Measurements from ENCODE around the gene SBK2. TPM values are rescaled to one million over a fixed set of nuclear protein-coding genes. Genes with fewer than 3 reads are reported as not detected.

SBK2 gene
- total and polyA plus RNA-seq, 9 of the 15 experiments (the other 6 are each of a cell fraction or from before 2014, with no cell fraction given): not detected

- Histone ChIP-seq H3K9me3 (replicated peaks; ENCODE audit: control insufficient read depth, insufficient read depth, low read depth, low read length) (no peaks in the 10 kb centered on the region), H3K36me3 (ENCODE audit: control insufficient read depth, insufficient read depth, low read length) (no peaks in the 10 kb centered on the region), H3K4me2 (ENCODE audit: insufficient read depth, low read length) (no peak overlapping the region), H3K27ac (ENCODE audit: extremely low read depth, low read depth, low read length) (no peak overlapping the region), H3K9ac (ENCODE audit: insufficient read depth in 1 of 2, low read depth in 2 of 2, low read length in 2 of 2) (no peak overlapping the region), H3K4me3 (no peak overlapping the region), H3K27me3 (ENCODE audit: control insufficient read depth in 2 of 2, insufficient read depth in 2 of 2, low read length in 2 of 2) (no peaks in the 10 kb centered on the region), H3K4me1 (replicated peaks in 1 of 2; ENCODE audit: control insufficient read depth in 2 of 2, insufficient read depth in 2 of 2, low read length in 2 of 2) (peaks cover 0 to 40% of the 10 kb centered on the region in 2 experiments; a peak in 2 of 5 replicates), H2AFZ (ENCODE audit: low read depth, low read length) (no peak overlapping the region), H4K20me1 (replicated peaks; ENCODE audit: control insufficient read depth, insufficient read depth, low read length) (no peaks in the 10 kb centered on the region), H3K79me2 (ENCODE audit: control insufficient read depth, insufficient read depth, low read length) (no peaks in the 10 kb centered on the region), H3K9me1 (ENCODE audit: control insufficient read depth, insufficient read depth, low read length) (no peaks in the 10 kb centered on the region)
- BruUV-seq (replicated peaks): no TSS peak
- FAIRE-seq (no peak), DNase-seq (ENCODE audit: extremely low read depth in 1 of 4, low spot score in 3 of 4) (peak in 1 of 4 experiments; percentile 27), ATAC-seq (no peak)
- TF ChIP-seq SRSF9 (IDR thresholded peaks at IDR 0.05; ENCODE audit: borderline replicate concordance, low read depth, low read length) (no peak), EGR1 (conservative IDR thresholded peaks at IDR 0.05) (peak; percentile 36), ETS1 (conservative IDR thresholded peaks at IDR 0.05; ENCODE audit: control insufficient read depth, low read depth, low read length) (no peak)
- ChIA-PET POLR2A (no interaction called here), CTCF (ENCODE audit: low intra/inter-chr PET ratio) (interaction anchor here (0.8 kb wide), 1 partner anchor 20 kb away, joined by 3 read pairs; no protein-coding TSS in a partner anchor)
- 25% methylated on average over 7 of the region's 11 CpGs for WGBS (ENCODE audit: insufficient coverage, low coverage, missing lambda C conversion rate)
- in situ Hi-C loops (cut with MboI): no loop called here
- intact Hi-C loops (cut with micrococcal nuclease): no loop called here
Measured at GRCh38 chr19:55536366-55536765, 567 bp downstream of the SBK2 start.

GRCh38 chr19:55535965-55536350 is 975 bp downstream of the SBK2 start:
- WGBS (ENCODE audit: insufficient coverage, low coverage, missing lambda C conversion rate): 60% methylated on average over 21 of the region's 22 CpGs
- H3K4me3 ChIP-seq: no peak overlapping the region
- FAIRE-seq: no peak
- ChIA-PET POLR2A (interaction anchor here (0.8 kb wide), 1 partner anchor 38 kb away, joined by 3 read pairs; no protein-coding TSS in a partner anchor), CTCF (ENCODE audit: low intra/inter-chr PET ratio) (interaction anchor here (0.8 kb wide), 1 partner anchor 19 kb away, joined by 3 read pairs; no protein-coding TSS in a partner anchor)
- peak overlapping the region in 1 of 2 experiments; percentile 22; a peak in 1 of 4 replicates for H3K9ac ChIP-seq (ENCODE audit: insufficient read depth in 1 of 2, low read depth in 2 of 2, low read length in 2 of 2)
- in situ Hi-C loops (cut with MboI) (no loop called here), intact Hi-C loops (cut with micrococcal nuclease) (no loop called here)
- no peak overlapping the region for H2AFZ ChIP-seq (ENCODE audit: low read depth, low read length)
- H3K27me3 ChIP-seq (ENCODE audit: control insufficient read depth in 2 of 2, insufficient read depth in 2 of 2, low read length in 2 of 2): no peaks in the 10 kb centered on the region
- no peak overlapping the region for H3K27ac ChIP-seq (ENCODE audit: extremely low read depth, low read depth, low read length)
- no peak for DNase-seq (ENCODE audit: extremely low read depth in 1 of 4, low spot score in 3 of 4)
- no peaks in the 10 kb centered on the region for H3K9me3 ChIP-seq (replicated peaks; ENCODE audit: control insufficient read depth, insufficient read depth, low read depth, low read length)
- no peak overlapping the region for H3K4me2 ChIP-seq (ENCODE audit: insufficient read depth, low read length)
- BruUV-seq (replicated peaks): no TSS peak
- H3K9me1 ChIP-seq (ENCODE audit: control insufficient read depth, insufficient read depth, low read length): no peaks in the 10 kb centered on the region
- H3K36me3 ChIP-seq (ENCODE audit: control insufficient read depth, insufficient read depth, low read length): no peaks in the 10 kb centered on the region
- no peaks in the 10 kb centered on the region for H4K20me1 ChIP-seq (replicated peaks; ENCODE audit: control insufficient read depth, insufficient read depth, low read length)
- H3K79me2 ChIP-seq (ENCODE audit: control insufficient read depth, insufficient read depth, low read length): no peaks in the 10 kb centered on the region
- ATAC-seq: no peak
- peaks cover 0 to 39% of the 10 kb centered on the region in 2 experiments; a peak in 2 of 5 replicates for H3K4me1 ChIP-seq (replicated peaks in 1 of 2; ENCODE audit: control insufficient read depth in 2 of 2, insufficient read depth in 2 of 2, low read length in 2 of 2)
- no peak for TF ChIP-seq GTF2F1 (IDR thresholded peaks at IDR 0.05; ENCODE audit: low read depth, low read length)
- TF ChIP-seq E2F8 (IDR thresholded peaks at IDR 0.05; ENCODE audit: low read depth, partially characterized antibody): no peak
- no peak for TF ChIP-seq THRAP3 (IDR thresholded peaks at IDR 0.05; ENCODE audit: borderline replicate concordance)
- no peak for TF ChIP-seq AFF1 (IDR thresholded peaks at IDR 0.05; ENCODE audit: low read depth in 1 of 2, partially characterized antibody in 2 of 2)
